IMR-90 (cell line): ENCODE data around the gene CD69. TPM values are rescaled to one million over a fixed set of nuclear protein-coding genes. Genes with fewer than 3 reads are reported as not detected.

Source experiments
- ATAC-seq: fragments of 200-7000 bp; cut with Tn5 transposase; 2 replicates; pipeline ENCODE4 v1.9.1; 2020; ENCODE audit warnings: low read depth, mild to moderate bottlenecking, moderate library complexity
- BruUV-seq: library from RNA; stranded (reverse); fragments of 400-500 nt; replicated peaks from 2 replicates; lab custom pipeline; 2021; lab: Mats Ljungman, UMichigan
- CTCF ChIA-PET: fragments of 300-600 bp; formaldehyde crosslinking; extraction: SDS; loops from one replicate; lab custom pipeline; 2021; ENCODE audit warnings: antibody characterized with exemption; lab: Yijun Ruan, JAX
- POLR2A ChIA-PET: fragments of 300-600 bp; sonication (Branson Sonifier 250); formaldehyde crosslinking; loops from one replicate; lab custom pipeline; 2022; ENCODE audit warnings: antibody characterized with exemption; ENCODE audit not compliant: unreplicated experiment; lab: Charles Lee
- DNase-seq: peaks from one replicate; pipeline ENCODE4 v3.0.0; 2013
- H2AFZ ChIP-seq: replicated peaks from 2 replicates; pipeline ENCODE3; 2013; ENCODE audit warnings: low read length, mild to moderate bottlenecking; ENCODE audit not compliant: poor library complexity
- H2AK5ac ChIP-seq: 2 replicates; pipeline ENCODE4 v1.6.1; 2013; ENCODE audit warnings: low read depth, low read length, inconsistent platforms
- H2AK9ac ChIP-seq: replicated peaks from 2 replicates; pipeline ENCODE3; 2013; ENCODE audit warnings: mild to moderate bottlenecking, low read depth, low read length, moderate library complexity; ENCODE audit not compliant: poor library complexity
- H2BK120ac ChIP-seq: 2 replicates; pipeline ENCODE4 v1.6.1; 2013; ENCODE audit warnings: low read depth, low read length, inconsistent platforms
- H2BK15ac ChIP-seq: 3 replicates; pipeline ENCODE4 v1.6.1; 2013; ENCODE audit warnings: low read depth, low read length, inconsistent platforms
- H2BK20ac ChIP-seq: 2 replicates; pipeline ENCODE4 v1.6.1; 2013; ENCODE audit warnings: low read depth, mild to moderate bottlenecking, inconsistent platforms, low read length, moderate library complexity
- H2BK5ac ChIP-seq: 2 replicates; pipeline ENCODE4 v1.6.1; 2013; ENCODE audit warnings: mild to moderate bottlenecking, low read depth, low read length, inconsistent platforms; ENCODE audit not compliant: poor library complexity, severe bottlenecking
- H3K14ac ChIP-seq: replicated peaks from 2 replicates; pipeline ENCODE4 v1.6.1; 2013; ENCODE audit warnings: low read depth, low read length, inconsistent platforms
- H3K18ac ChIP-seq: 2 replicates; pipeline ENCODE4 v1.6.1; 2013; ENCODE audit warnings: low read depth, low read length, control low read depth
- H3K23ac ChIP-seq: 2 replicates; pipeline ENCODE4 v1.6.1; 2013; ENCODE audit warnings: low read depth, low read length, inconsistent platforms
- H3K27ac ChIP-seq: 2 replicates; pipeline ENCODE4 v1.5.1; 2013; ENCODE audit warnings: mild to moderate bottlenecking, control low read depth, low read length; ENCODE audit not compliant: insufficient read depth
- H3K27me3 ChIP-seq: 2 replicates; pipeline ENCODE4 v1.6.1; 2013; ENCODE audit warnings: low read length; ENCODE audit not compliant: control insufficient read depth, insufficient read depth
- H3K36me3 ChIP-seq: 2 replicates; pipeline ENCODE4 v1.6.1; 2013; ENCODE audit warnings: low read length, mixed read lengths; ENCODE audit not compliant: control insufficient read depth, insufficient read depth
- H3K4ac ChIP-seq: 2 replicates; pipeline ENCODE4 v1.6.1; 2013; ENCODE audit warnings: low read depth, low read length, inconsistent platforms
- H3K4me1 ChIP-seq: 2 replicates; pipeline ENCODE4 v1.6.1; 2013; ENCODE audit warnings: low read length, mixed read lengths; ENCODE audit not compliant: control insufficient read depth, insufficient read depth
- H3K4me2 ChIP-seq: 2 replicates; pipeline ENCODE4 v1.6.1; 2013; ENCODE audit warnings: low read depth, mild to moderate bottlenecking, control low read depth, low read length, moderate library complexity
- H3K4me3 ChIP-seq: 2 replicates; pipeline ENCODE4 v1.5.1; 2013; ENCODE audit warnings: low read depth, mild to moderate bottlenecking, control low read depth, low read length, moderate library complexity; ENCODE audit not compliant: insufficient read depth
- H3K56ac ChIP-seq: 2 replicates; pipeline ENCODE4 v1.6.1; 2013; ENCODE audit warnings: low read length, inconsistent platforms; ENCODE audit not compliant: insufficient read depth; ENCODE audit errors: extremely low read depth
- H3K79me1 ChIP-seq, 2 experiments: 2 replicates each; pipeline ENCODE4 v1.6.1; 2013; ENCODE audit warnings: low read length in 2 of 2, inconsistent platforms in 1 of 2, low read depth in 1 of 2
- H3K9ac ChIP-seq: 2 replicates; pipeline ENCODE4 v1.6.1; 2013; ENCODE audit warnings: low read depth, low read length, control low read depth
- H3K9me1 ChIP-seq: 2 replicates; pipeline ENCODE4 v1.6.1; 2013; ENCODE audit warnings: low read length, inconsistent platforms; ENCODE audit not compliant: insufficient read depth
- H3K9me3 ChIP-seq: 2 replicates; pipeline ENCODE4 v1.6.1; 2013; ENCODE audit warnings: low read length; ENCODE audit not compliant: control insufficient read depth, insufficient read depth
- H4K20me1 ChIP-seq: 2 replicates; pipeline ENCODE4 v1.6.1; 2013; ENCODE audit warnings: low read length, inconsistent platforms; ENCODE audit not compliant: insufficient read depth
- H4K5ac ChIP-seq: 2 replicates; pipeline ENCODE4 v1.6.1; 2013; ENCODE audit warnings: mild to moderate bottlenecking, low read depth, low read length, control low read depth
- H4K8ac ChIP-seq, 2 experiments: 2 replicates each; pipeline ENCODE4 v1.6.1; 2013; ENCODE audit warnings: low read depth in 2 of 2, low read length in 2 of 2, control low read depth in 1 of 2, inconsistent platforms in 1 of 2
- H4K91ac ChIP-seq: 2 replicates; pipeline ENCODE4 v1.6.1; 2013; ENCODE audit warnings: low read depth, low read length, inconsistent platforms; ENCODE audit not compliant: insufficient read depth
- BHLHE40 ChIP-seq: fragments of 150-350 bp; IDR thresholded peaks from 2 replicates; pipeline ENCODE4 v1.6.1; 2016; ENCODE audit warnings: mild to moderate bottlenecking, low read depth, low read length
- RAD21 ChIP-seq: IDR thresholded peaks from 2 replicates; pipeline ENCODE4 v1.6.1; 2012; ENCODE audit warnings: low read length, improper control_type of control experiment
- USF2 ChIP-seq: fragments of 150-350 bp; IDR thresholded peaks from 2 replicates; pipeline ENCODE4 v1.6.1; 2017; ENCODE audit warnings: mild to moderate bottlenecking, antibody characterized with exemption, low read length, low read depth
- WGBS, 2 experiments: methylation state at CpG; one replicate each; pipeline versions ENCODE4 v1.1.5 to v1.1.7; 2013; ENCODE audit warnings: missing lambda C conversion rate in 2 of 2; ENCODE audit not compliant: insufficient read length in 1 of 2; ENCODE audit errors: extremely low coverage in 2 of 2; 5-methylcytosine and 5-hydroxymethylcytosine counted together
- dilution Hi-C: fragments of 300-500 bp; cut with HindIII; formaldehyde crosslinking; loops from one replicate; pipeline ENCODE4 v1.14.3; 2018; ENCODE audit warnings: low sequenced_read_pairs; ENCODE audit not compliant: unreplicated experiment
- in situ Hi-C: fragments of 300-500 bp; cut with MboI; formaldehyde crosslinking; loops from 3 replicates; pipeline ENCODE4 v1.14.3; 2019; ENCODE audit warnings: low sequenced_read_pairs, inconsistent platforms, mixed read lengths
- intact Hi-C: fragments of 100-400 bp; cut with micrococcal nuclease; formaldehyde crosslinking; loops from 2 replicates; pipeline ENCODE4 v1.10.0; 2022
- polyA plus RNA-seq, 3 experiments: library from polyadenylated mRNA; depleted of rRNA; stranded (reverse); fragments of >200 nt; gene quantifications; 2 replicates each; pipeline ENCODE4 v1.2.3, GENCODE V29; 2012; ENCODE audit warnings: low replicate concordance in 1 of 3
- total RNA-seq: library from RNA; depleted of rRNA; stranded (reverse); fragments of >200 nt; gene quantifications from 2 replicates; pipeline ENCODE4 v1.2.3, GENCODE V29; 2012

Gene CD69
- total and polyA plus RNA-seq, 2 of the 4 experiments (the other 2 are of a cell fraction), result not detected

DNA sequence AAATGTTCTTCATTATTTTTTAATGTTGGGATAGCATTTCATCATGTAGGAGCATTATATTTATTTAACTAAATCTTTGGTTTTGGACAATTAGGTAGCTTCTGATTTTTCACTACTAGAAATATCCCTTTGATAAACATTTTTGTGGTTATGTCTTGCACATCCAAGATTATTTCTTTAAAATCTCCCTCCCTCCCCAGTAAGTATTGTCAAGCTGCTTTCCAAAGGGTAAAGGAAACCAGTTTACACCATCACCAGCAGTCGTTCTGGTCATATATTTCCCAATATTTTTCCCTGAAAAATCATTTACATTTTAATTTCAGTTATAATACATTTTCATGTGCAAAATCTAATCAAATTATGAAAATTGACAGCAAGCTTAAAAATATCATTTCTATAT is 11.1 kb downstream of the CD69 start:
- no CpG with 5 or more reads among the region's 1 CpG for WGBS, 2 experiments
- Histone ChIP-seq H2AFZ (no peak overlapping the region), H4K20me1 (no peaks in the 10 kb centered on the region), H3K4ac (no peak overlapping the region), H3K36me3 (no peaks in the 10 kb centered on the region), H3K56ac (no peak overlapping the region), H3K9ac (no peak overlapping the region), H3K23ac (no peak overlapping the region), H3K27me3 (peaks cover 5% of the 10 kb centered on the region), H2BK20ac (no peak overlapping the region), H2AK5ac (no peak overlapping the region), H4K5ac (no peak overlapping the region), H4K91ac (no peak overlapping the region), H2AK9ac (no peak overlapping the region), H3K18ac (no peak overlapping the region), H2BK15ac (no peak overlapping the region), H2BK5ac (no peak overlapping the region), H3K9me3 (no peaks in the 10 kb centered on the region), H3K79me1 (no peaks in the 10 kb centered on the region), H3K4me3 (no peak overlapping the region), H2BK120ac (no peak overlapping the region), H3K14ac (no peak overlapping the region), H3K4me1 (no peaks in the 10 kb centered on the region), H4K8ac (no peak overlapping the region), H3K27ac (no peak overlapping the region), H3K9me1 (no peaks in the 10 kb centered on the region), H3K4me2 (no peak overlapping the region)
- no peak for DNase-seq
- in situ Hi-C loops (loop anchor here (5.0 kb wide), 1 partner anchor 178 kb away; no protein-coding TSS in a partner anchor), dilution Hi-C loops (no loop called here), intact Hi-C loops (loop anchor here (1.0 to 10.0 kb wide), 8 partner anchors 49 to 813 kb away; partner anchors contain the start of genes CLEC12B, CLEC9A and GABARAPL1)
- no TSS peak for BruUV-seq
- no peak for TF ChIP-seq USF2
- no peak for TF ChIP-seq RAD21
- no peak for TF ChIP-seq BHLHE40
- CTCF ChIA-PET, result interaction anchor here (0.6 to 4.1 kb wide), 10 partner anchors 15 to 404 kb away, joined by 3 to 39 read pairs (median 4); no protein-coding TSS in a partner anchor
- POLR2A ChIA-PET, result no interaction called here
- ATAC-seq, result no peak
